HepG2 (cell line): ENCODE results near the gene RAB22A. TPM values are rescaled to one million over a fixed set of nuclear protein-coding genes. Genes with fewer than 3 reads are reported as not detected.

Experiments
- ATAC-seq: fragments of 200-7000 bp; cut with Tn5 transposase; 3 replicates; pipeline ENCODE4 v1.9.1; 2020; ENCODE audit warnings: mild to moderate bottlenecking, moderate library complexity
- BruUV-seq: library from RNA; stranded (reverse); fragments of 400-500 nt; replicated peaks from 2 replicates; lab custom pipeline; 2021; lab: Mats Ljungman, UMichigan
- CTCF ChIA-PET: fragments of 300-600 bp; formaldehyde crosslinking; extraction: SDS; loops from one replicate; lab custom pipeline; 2021; ENCODE audit warnings: low total read pairs, inconsistent platforms, low intra/inter-chr PET ratio; lab: Yijun Ruan, JAX
- POLR2A ChIA-PET: fragments of 350-600 bp; sonication (Branson Sonifier 250); formaldehyde crosslinking; loops from one replicate; lab custom pipeline; 2020; ENCODE audit warnings: antibody characterized with exemption, inconsistent platforms; lab: Yijun Ruan, JAX
- DNase-seq: peaks from one replicate; pipeline ENCODE4 v3.0.0-alpha.2; 2015; ENCODE audit warnings: low spot score
- FAIRE-seq: peaks from 3 replicates; lab custom pipeline; 2011; peaks lifted over from hg19 to GRCh38; lab: Jason Lieb, UNC
- H2AFZ ChIP-seq: one replicate; pipeline ENCODE4 v1.6.1; 2011; ENCODE audit warnings: low read length, inconsistent platforms
- H3K27ac ChIP-seq: fragments of 300-600 bp; 3 replicates; pipeline ENCODE4 v1.8.0; 2011; ENCODE audit warnings: mixed run types, mild to moderate bottlenecking, mixed read lengths, low read length, inconsistent platforms; ENCODE audit not compliant: insufficient read depth; ENCODE audit errors: extremely low read length
- H3K27me3 ChIP-seq, 2 experiments: fragments of 200-600 bp in 1 of 2; 2 replicates in 1 of 2; 3 replicates in 1 of 2; pipeline versions ENCODE4 v1.6.0 to v1.8.0; 2011; ENCODE audit warnings: low read length in 2 of 2, mild to moderate bottlenecking in 2 of 2, moderate library complexity in 2 of 2, inconsistent platforms in 1 of 2; ENCODE audit not compliant: insufficient read depth in 2 of 2, control insufficient read depth in 1 of 2
- H3K36me3 ChIP-seq, 2 experiments: fragments of 200-600 bp in 1 of 2; replicated peaks in 1 of 2; 2 replicates in 1 of 2; 3 replicates in 1 of 2; pipeline versions ENCODE4 v1.5.1 to v1.8.0; 2011; ENCODE audit warnings: low read length in 2 of 2, inconsistent platforms in 1 of 2; ENCODE audit not compliant: insufficient read depth in 2 of 2, control insufficient read depth in 1 of 2
- H3K4me1 ChIP-seq: 2 replicates; pipeline ENCODE4 v1.5.1; 2012; ENCODE audit warnings: low read length, inconsistent platforms; ENCODE audit not compliant: insufficient read depth
- H3K4me2 ChIP-seq: 2 replicates; pipeline ENCODE4 v1.6.0; 2011; ENCODE audit warnings: low read depth, low read length, inconsistent platforms
- H3K4me3 ChIP-seq, 3 experiments: fragments of 200-600 bp in 1 of 3; sonication (generic), shearing (Covaris generic) in 1 of 3; replicated peaks in 1 of 3; 2 replicates each; pipeline ENCODE4 v1.5.1; 2011 to 2016; ENCODE audit warnings: low read length in 3 of 3, inconsistent platforms in 2 of 3, low read depth in 2 of 3, mild to moderate bottlenecking in 2 of 3, control low read depth in 1 of 3, mixed read lengths in 1 of 3; ENCODE audit not compliant: insufficient read depth in 1 of 3
- H3K79me2 ChIP-seq: one replicate; pipeline ENCODE4 v1.6.1; 2011; ENCODE audit warnings: low read length, inconsistent platforms; ENCODE audit not compliant: insufficient read depth
- H3K9ac ChIP-seq: 2 replicates; pipeline ENCODE4 v1.6.0; 2011; ENCODE audit warnings: mild to moderate bottlenecking, low read depth, low read length, inconsistent platforms; ENCODE audit not compliant: insufficient read depth
- H3K9me3 ChIP-seq: 2 replicates; pipeline ENCODE4 v1.5.1; 2012; ENCODE audit warnings: mild to moderate bottlenecking, low read length
- H4K20me1 ChIP-seq: 2 replicates; pipeline ENCODE4 v1.6.0; 2011; ENCODE audit warnings: inconsistent platforms, mild to moderate bottlenecking, low read length, moderate library complexity; ENCODE audit not compliant: insufficient read depth
- ATF3 ChIP-seq: sonication (generic); formaldehyde crosslinking; IDR thresholded peaks from 2 replicates; pipeline ENCODE4 v1.4.0; 2020; ENCODE audit warnings: missing genetic modification reagents
- CEBPB ChIP-seq: IDR thresholded peaks from 2 replicates; pipeline ENCODE4 v1.6.1; 2011; ENCODE audit warnings: low read depth, low read length, improper control_type of control experiment, borderline replicate concordance
- EP300 ChIP-seq, 3 experiments: sonication (generic) in 1 of 3; formaldehyde crosslinking in 1 of 3; IDR thresholded peaks; 2 replicates each; pipeline versions ENCODE4 v1.5.1 to v1.6.1; 2011 to 2020; ENCODE audit warnings: low read depth in 2 of 3, low read length in 2 of 3, borderline replicate concordance in 1 of 3, improper control_type of control experiment in 1 of 3, mild to moderate bottlenecking in 1 of 3, missing genetic modification reagents in 1 of 3, moderate library complexity in 1 of 3
- FOSL1 ChIP-seq: sonication (generic); formaldehyde crosslinking; IDR thresholded peaks from 2 replicates; pipeline ENCODE4 v1.9.0; 2021; ENCODE audit warnings: missing genetic modification reagents, borderline replicate concordance
- FOXA1 ChIP-seq, 2 experiments: fragments of 450-650 bp in 1 of 2; sonication (generic) in 1 of 2; formaldehyde crosslinking in 1 of 2; IDR thresholded peaks; 2 replicates each; pipeline versions ENCODE4 v1.4.0 to v1.6.1; 2016 to 2020; ENCODE audit warnings: missing genetic modification reagents in 1 of 2
- HIC2 ChIP-seq: sonication (generic); formaldehyde crosslinking; IDR thresholded peaks from 2 replicates; pipeline ENCODE4 v1.9.0; 2022; ENCODE audit warnings: low read depth, missing genetic modification reagents
- HMG20B ChIP-seq: conservative IDR thresholded peaks from 2 replicates; pipeline ENCODE4 v1.6.1; 2016; ENCODE audit warnings: missing genetic modification reagents, missing compliant biosample characterization
- KDM4B ChIP-seq: sonication (generic); formaldehyde crosslinking; IDR thresholded peaks from 2 replicates; pipeline ENCODE4 v1.4.0; 2020; ENCODE audit warnings: missing genetic modification reagents
- SMAD1 ChIP-seq: sonication (generic); formaldehyde crosslinking; IDR thresholded peaks from 2 replicates; pipeline ENCODE4 v1.4.0; 2020; ENCODE audit warnings: missing genetic modification reagents, low read depth, mild to moderate bottlenecking, borderline replicate concordance
- SRSF1 ChIP-seq: fragments of 200-400 bp; formaldehyde crosslinking; optimal IDR thresholded peaks from 2 replicates; pipeline ENCODE3; 2017; ENCODE audit warnings: mild to moderate bottlenecking, low read depth, low read length, moderate library complexity
- ZFP36L2 ChIP-seq: sonication (generic); formaldehyde crosslinking; IDR thresholded peaks from 2 replicates; pipeline ENCODE4 v1.4.0; 2020; ENCODE audit warnings: missing genetic modification reagents
- ZKSCAN8 ChIP-seq: IDR thresholded peaks from 2 replicates; pipeline ENCODE4 v1.6.1; 2016; ENCODE audit warnings: borderline replicate concordance, missing genetic modification reagents, missing compliant biosample characterization
- ZNF543 ChIP-seq: sonication (generic); formaldehyde crosslinking; IDR thresholded peaks from 2 replicates; pipeline ENCODE4 v1.4.0; 2020; ENCODE audit warnings: mild to moderate bottlenecking, missing genetic modification reagents
- ZNF550 ChIP-seq: sonication (generic); formaldehyde crosslinking; IDR thresholded peaks from 2 replicates; pipeline ENCODE4 v1.4.0; 2020; ENCODE audit warnings: mild to moderate bottlenecking, missing genetic modification reagents, borderline replicate concordance
- ZNF609 ChIP-seq: sonication (generic); formaldehyde crosslinking; IDR thresholded peaks from 2 replicates; pipeline ENCODE4 v1.4.0; 2020; ENCODE audit warnings: mild to moderate bottlenecking, missing genetic modification reagents, borderline replicate concordance
- ZNF781 ChIP-seq: sonication (generic); formaldehyde crosslinking; IDR thresholded peaks from 2 replicates; pipeline ENCODE4 v1.5.1; 2020; ENCODE audit warnings: borderline replicate concordance, mild to moderate bottlenecking, missing genetic modification reagents; ENCODE audit errors: not compliant biosample characterization
- whole genome bisulfite sequencing: methylation state at CpG from one replicate; pipeline ENCODE4 v1.1.6; 2017; ENCODE audit warnings: low lambda C conversion rate; 5-methylcytosine and 5-hydroxymethylcytosine counted together
- in situ Hi-C: cut with HindIII; loops from 2 replicates; pipeline ENCODE4 v1.10.0; 2017; ENCODE audit warnings: low pct_unique_long_range_greater_than_20kb; ENCODE audit not compliant: extremely low pct_ligation_motif_present
- intact Hi-C: fragments of 100-400 bp; cut with micrococcal nuclease; formaldehyde crosslinking; loops from one replicate; pipeline ENCODE4 v1.10.0; 2022; ENCODE audit not compliant: unreplicated experiment
- polyA plus RNA-seq, 8 experiments: library from polyadenylated mRNA; depleted of rRNA in 3 of 8; stranded (reverse) in 7 of 8; unstranded in 1 of 8; fragments of >200 nt; fragmentation: Illumina TruSeq in 4 of 8; extraction: Trizol in 4 of 8; gene quantifications; 2 replicates each; pipeline versions ENCODE4 v1.2.1 to v1.2.3, GENCODE V29; 2011 to 2016; ENCODE audit warnings: low read depth in 4 of 8, missing spikeins in 1 of 8, mixed read lengths in 1 of 8; ENCODE audit not compliant: insufficient read depth in 1 of 8
- total RNA-seq, 5 experiments: library from RNA; depleted of rRNA; stranded (reverse); fragments of >200 nt; fragmentation: Illumina TruSeq; extraction: Trizol; gene quantifications; 2 replicates each; pipeline ENCODE4 v1.2.3, GENCODE V29; 2016; ENCODE audit warnings: low read depth in 1 of 5

RAB22A gene
- total and polyA plus RNA-seq, 2 of the 13 experiments (the other 11 are each of a cell fraction or from before 2014, with no cell fraction given) = 10.7 to 11.2 TPM

GRCh38 chr20:58408603-58409246, 99.2 kb downstream of the RAB22A start:
- no peak overlapping the region for H3K9ac ChIP-seq
- no peak overlapping the region for H2AFZ ChIP-seq
- peaks cover 0 to 6% of the 10 kb centered on the region in 2 experiments; a peak in 2 of 5 replicates for H3K36me3 ChIP-seq
- in situ Hi-C loops (no loop called here), intact Hi-C loops (loop anchor here (1.0 kb wide), 1 partner anchor 19 kb away; the partner anchor contains the start of gene VAPB)
- peaks cover 92% of the 10 kb centered on the region for H3K79me2 ChIP-seq
- peak overlapping the region; percentile 45 for H3K4me2 ChIP-seq
- H3K9me3 ChIP-seq = no peaks in the 10 kb centered on the region
- peak; percentile 88 for DNase-seq
- H3K4me1 ChIP-seq = peaks cover 76% of the 10 kb centered on the region
- POLR2A ChIA-PET = interaction anchor here (1.9 kb wide), 1 partner anchor 20 kb away, joined by 11 read pairs; the partner anchor contains the start of gene VAPB
- no peaks in the 10 kb centered on the region for H3K27me3 ChIP-seq
- CTCF ChIA-PET = no interaction called here
- peak overlapping the region; percentile 41 for H3K27ac ChIP-seq
- BruUV-seq = no TSS peak
- 25% methylated on average over 3 of the region's 3 CpGs for WGBS
- H4K20me1 ChIP-seq = peaks cover 19% of the 10 kb centered on the region
- peak; percentile 97 for ATAC-seq
- FAIRE-seq = no peak
- peak overlapping the region in 1 of 3 experiments; percentile 17; a peak in 1 of 6 replicates for H3K4me3 ChIP-seq
- TF ChIP-seq ZNF609 (CRISPR knock-in tag) (0 out of 2 replicates have a peak, but pooled peaks have one; percentile 27), ZNF543 (CRISPR knock-in tag) (no peak), EP300 (IDR thresholded peaks at IDR 0.05; ENCODE audit: low read depth in 2 of 2, low read length in 2 of 2) (0 out of 4 replicates have a peak, but pooled peaks of 1 of the 2 experiments have one; percentile 23), EP300 (CRISPR knock-in tag; IDR thresholded peaks at IDR 0.05; ENCODE audit: borderline replicate concordance) (no peak), CEBPB (no peak), ZNF781 (CRISPR knock-in tag) (no peak), FOSL1 (CRISPR knock-in tag) (no peak), FOXA1 (IDR thresholded peaks at IDR 0.05) (no peak), FOXA1 (CRISPR knock-in tag; IDR thresholded peaks at IDR 0.05) (peak; percentile 44; the same call in 1 of the 2 replicates), HMG20B (CRISPR knock-in tag) (0 out of 2 replicates have a peak, but pooled peaks have one; percentile 21), ZKSCAN8 (CRISPR knock-in tag) (no peak; the same call in 1 of the 2 replicates), ZNF550 (no peak), SRSF1 (no peak), SMAD1 (CRISPR knock-in tag) (no peak), KDM4B (CRISPR knock-in tag) (no peak), ATF3 (CRISPR knock-in tag) (no peak), HIC2 (no peak), ZFP36L2 (no peak)
